RKO (cell line): ENCODE measurements around the gene SUPT16H.
A peak's percentile ranks its signal among the peaks of the same experiment; 100 is the strongest.
"Not testable (repeated sequence)": the region's sequence is repeated elsewhere in the genome, so short reads cannot be mapped to it uniquely, and the experiment has no call there.

Experiments
- DNase-seq: peaks from one replicate; pipeline ENCODE4 v3.0.0-alpha.2; 2016; ENCODE audit warnings: low spot score

The SUPT16H gene

DNA sequence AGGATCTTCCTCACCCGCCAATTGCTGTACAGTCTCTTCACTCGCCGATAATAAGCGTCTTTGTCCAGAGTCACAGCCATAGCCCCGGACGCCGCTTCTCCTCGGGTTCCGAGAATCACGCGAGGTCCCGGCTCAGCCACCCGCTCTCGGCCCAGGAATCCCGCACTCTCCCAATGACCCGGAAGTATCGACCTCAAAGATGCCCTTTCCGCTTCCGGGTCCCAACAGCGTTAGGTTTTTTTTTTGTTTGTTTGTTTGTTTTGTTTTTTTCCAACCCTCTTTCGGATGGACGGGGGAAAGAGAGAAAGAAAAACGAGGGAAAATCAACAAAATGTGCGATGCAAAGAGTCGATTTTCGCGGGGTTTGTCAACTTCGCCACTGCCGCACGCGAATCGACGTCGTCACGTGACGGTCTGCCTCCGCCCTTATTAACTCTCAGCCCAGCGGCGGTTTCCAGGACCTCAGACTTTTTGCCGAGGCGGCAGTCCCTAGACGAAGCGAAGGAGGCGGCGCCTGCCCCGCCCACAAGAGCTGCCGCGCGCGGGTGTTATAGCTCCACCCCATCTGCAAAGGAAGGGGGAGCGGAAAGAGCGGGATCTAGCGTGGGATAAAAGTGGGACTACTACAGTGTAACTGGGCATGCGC lies at the start of gene SUPT16H:
Gene SUPT16H (minus strand): TSS at position 172 of the 646 bp plus-strand sequence. CDS start 92 bp downstream, at position 80.
- DNase-seq, result peak; percentile 97

DNA sequence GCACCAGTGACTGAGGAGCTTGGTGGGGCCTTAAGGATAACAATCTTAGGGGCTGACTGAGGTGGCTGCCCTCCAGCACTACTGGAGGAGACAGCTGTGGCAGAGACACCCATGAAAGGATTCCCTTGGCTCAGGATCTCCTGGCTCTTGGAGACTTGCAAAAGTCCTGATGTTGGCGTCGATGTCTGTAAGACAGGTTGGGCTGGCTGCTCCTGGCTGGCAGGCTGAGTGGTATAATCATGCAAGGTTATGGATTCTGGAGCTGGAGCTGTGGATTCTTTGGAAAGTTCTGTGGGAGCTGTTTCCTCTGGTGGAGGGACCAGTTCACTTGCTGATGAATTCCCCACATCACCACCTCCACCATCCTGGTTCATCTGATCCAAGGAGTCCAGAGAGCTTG lies 47.3 kb upstream of the SUPT16H start:
- no peak for DNase-seq

GRCh38 chr14:21428930-21429329 lies 45.1 kb upstream of the SUPT16H start:
- no peak for DNase-seq

DNA sequence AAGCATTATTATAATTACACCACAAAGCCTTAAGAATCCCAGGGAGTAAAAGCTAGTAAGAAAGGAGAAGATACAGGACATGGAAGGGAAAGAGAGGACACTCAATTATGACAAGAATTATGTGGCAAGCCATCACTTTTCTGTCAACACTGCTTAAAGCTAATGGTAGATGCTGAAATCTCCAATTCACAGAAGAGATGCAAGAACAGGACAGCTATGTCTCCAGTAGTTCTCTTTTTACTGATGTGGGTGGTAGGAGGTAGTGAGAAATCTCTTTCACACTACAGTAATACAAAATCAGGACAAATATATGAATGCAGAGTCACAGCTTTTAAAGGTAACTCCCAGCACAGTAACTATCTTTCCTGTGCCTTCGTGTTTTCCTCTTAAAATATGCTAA lies 42.9 kb upstream of the SUPT16H start:
- no peak for DNase-seq

DNA sequence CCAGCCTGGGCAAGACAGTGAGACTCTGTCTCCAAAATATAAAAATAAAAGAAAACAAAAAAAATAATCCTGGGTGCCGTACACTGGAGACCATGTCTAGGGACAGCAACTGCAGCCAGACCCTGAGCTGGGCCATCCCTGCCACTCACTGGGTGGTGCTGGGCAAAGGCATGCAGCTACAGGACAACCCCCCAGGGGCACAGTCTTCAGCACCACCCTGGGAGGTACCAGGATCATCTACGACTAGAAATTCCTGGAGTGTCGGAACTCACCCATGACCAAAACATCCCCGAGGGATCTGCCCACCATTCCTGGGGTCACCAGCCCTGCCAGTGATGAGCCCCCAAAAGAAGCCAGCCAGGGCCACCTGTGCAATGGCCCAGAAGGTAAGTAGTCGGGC lies 35.7 kb upstream of the SUPT16H start:
- no peak for DNase-seq

DNA sequence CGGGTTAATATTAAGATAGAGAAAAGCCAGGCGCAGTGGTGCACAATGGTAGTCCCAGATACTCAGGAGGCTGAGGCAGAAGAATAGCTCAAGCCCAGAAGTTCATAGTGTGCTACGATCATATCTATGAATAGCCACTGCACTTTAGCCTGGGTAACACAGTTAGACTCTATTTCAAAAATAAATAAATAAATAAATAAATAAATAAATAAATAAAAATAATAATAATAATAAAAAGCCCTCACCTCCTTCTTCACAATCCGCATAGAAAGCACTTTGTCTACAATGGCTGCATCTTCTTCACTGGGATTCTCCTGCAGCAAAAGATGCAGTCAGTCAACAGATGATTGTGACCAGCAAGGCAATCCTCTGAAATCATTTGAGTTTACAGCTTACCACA lies 31.5 kb upstream of the SUPT16H start:
- no peak for DNase-seq

GRCh38 chr14:21414137-21414631 lies 30.4 kb upstream of the SUPT16H start:
- DNase-seq, result no peak

DNA sequence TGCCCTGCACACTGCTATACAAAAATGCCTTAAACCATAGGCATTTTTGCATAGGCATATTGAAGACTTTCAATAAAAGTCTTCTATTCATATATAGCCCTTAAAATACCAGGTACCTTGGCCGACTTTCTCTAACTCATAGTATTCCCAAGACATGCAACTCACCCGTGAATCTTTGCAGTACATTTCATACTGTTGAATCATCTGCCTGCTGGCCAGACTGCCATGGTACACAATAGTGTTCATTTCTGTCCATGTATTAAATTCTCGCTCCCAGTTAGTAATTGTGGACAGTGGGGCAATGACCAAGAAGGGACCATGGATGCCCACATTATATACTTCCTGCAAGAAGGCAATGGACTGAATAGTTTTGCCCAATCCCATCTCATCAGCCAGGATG lies 24.3 kb upstream of the SUPT16H start:
- DNase-seq, result peak; percentile 52

GRCh38 chr14:21406213-21406612 lies 22.4 kb upstream of the SUPT16H start:
- DNase-seq, result no peak

- no peak for DNase-seq
Observed at GRCh38 chr14:21405097-21405496, 21.3 kb upstream of the SUPT16H start.

DNA sequence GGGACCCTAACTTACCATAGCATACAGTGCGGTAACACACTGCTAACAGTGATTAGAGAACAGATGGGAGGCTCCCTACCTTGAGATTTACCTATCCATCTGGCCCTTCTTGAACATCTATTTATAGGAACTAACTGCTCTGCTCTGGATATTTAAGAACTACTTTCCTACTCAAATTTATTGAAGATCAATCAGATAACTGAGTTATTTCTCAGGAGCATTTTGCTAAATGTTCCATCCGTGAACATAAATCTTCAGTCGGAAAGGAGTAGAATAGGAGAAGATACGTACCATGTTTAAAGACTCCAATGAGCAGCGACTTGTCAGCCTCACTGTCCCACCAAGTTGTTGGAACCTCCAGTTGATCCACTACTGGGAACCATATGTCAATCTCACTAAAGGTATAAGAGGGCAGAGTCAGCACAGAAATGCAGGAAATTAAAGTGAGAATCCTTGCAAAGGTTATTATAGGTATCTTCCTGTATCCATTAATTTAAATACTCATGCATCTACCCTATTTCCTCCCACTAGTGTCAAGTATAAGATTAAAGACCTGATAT lies 15.6 kb upstream of the SUPT16H start:
- no peak for DNase-seq

GRCh38 chr14:21398901-21399300 lies 15.1 kb upstream of the SUPT16H start:
- no peak for DNase-seq

DNA sequence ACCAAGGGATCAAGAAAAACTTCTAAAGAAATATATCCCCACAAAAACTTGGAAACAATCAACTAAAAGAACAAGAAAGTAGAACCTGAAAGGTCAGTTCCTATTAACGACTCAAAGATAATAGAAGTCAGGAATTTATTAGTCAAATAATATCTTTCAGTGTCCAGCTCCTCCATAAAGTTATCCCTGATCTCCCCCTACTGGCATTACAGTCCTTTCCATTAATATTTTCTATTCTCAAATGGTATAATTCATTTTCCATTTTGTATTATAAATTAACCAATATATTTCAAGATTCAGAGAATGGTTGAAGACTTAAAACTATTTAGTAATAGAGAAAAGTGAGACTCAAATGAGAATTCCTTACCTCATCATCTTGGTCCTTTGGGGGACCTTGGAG lies 11.6 kb upstream of the SUPT16H start:
- no peak for DNase-seq

DNA sequence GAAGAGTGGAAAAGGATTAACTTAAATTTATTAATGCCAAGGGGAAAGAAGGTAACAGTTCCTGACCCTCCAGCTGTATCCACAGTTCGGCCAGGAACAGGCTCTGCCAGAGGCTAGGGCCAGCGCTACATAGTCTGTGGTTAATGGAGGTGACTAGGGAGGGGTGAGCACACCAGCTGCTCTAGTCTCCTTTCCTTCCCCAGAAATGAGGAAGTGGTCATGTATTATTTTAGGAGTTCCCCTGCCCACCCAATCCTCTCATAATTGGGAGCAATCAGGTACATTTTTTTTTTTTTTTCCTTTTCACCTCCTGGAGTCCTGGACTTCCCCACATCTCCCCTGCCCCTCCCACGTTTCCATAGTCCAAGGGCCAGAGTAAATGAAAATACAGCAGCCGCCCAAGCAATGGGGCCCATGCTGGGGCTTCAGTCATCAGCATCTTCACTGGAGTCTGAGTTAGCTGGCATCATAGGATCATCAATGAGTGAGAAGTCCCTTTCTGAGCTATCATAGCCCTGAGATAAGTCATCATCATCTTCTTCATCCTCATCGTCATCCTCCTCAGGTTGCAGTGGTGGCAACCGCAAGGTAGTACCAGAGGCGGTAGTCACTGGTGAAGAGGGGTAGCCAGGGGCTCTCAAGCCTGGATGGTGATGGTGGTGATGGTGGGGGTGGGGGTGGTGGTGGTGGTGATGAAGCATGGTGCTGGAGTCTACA lies 1.5 kb upstream of the SUPT16H start:
- DNase-seq, result no peak

DNA sequence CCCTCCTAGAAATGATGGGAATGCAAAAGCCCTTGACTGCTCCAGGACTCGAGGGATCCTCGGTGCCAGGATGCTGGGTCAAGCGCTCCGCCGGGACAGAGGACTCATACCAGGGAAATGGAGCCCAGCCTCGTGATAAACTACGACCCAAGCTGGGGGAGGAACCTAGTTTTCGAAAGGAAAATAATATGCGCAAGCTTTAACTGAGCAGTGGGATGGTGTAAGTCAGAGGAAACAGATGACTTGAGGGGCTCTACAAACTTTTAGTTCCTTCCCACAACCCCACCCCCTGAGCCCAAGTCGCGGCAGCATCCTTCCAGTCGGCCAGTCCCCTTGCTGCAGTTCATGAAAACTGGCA lies 654 bp upstream of the SUPT16H start:
- no peak for DNase-seq

DNA sequence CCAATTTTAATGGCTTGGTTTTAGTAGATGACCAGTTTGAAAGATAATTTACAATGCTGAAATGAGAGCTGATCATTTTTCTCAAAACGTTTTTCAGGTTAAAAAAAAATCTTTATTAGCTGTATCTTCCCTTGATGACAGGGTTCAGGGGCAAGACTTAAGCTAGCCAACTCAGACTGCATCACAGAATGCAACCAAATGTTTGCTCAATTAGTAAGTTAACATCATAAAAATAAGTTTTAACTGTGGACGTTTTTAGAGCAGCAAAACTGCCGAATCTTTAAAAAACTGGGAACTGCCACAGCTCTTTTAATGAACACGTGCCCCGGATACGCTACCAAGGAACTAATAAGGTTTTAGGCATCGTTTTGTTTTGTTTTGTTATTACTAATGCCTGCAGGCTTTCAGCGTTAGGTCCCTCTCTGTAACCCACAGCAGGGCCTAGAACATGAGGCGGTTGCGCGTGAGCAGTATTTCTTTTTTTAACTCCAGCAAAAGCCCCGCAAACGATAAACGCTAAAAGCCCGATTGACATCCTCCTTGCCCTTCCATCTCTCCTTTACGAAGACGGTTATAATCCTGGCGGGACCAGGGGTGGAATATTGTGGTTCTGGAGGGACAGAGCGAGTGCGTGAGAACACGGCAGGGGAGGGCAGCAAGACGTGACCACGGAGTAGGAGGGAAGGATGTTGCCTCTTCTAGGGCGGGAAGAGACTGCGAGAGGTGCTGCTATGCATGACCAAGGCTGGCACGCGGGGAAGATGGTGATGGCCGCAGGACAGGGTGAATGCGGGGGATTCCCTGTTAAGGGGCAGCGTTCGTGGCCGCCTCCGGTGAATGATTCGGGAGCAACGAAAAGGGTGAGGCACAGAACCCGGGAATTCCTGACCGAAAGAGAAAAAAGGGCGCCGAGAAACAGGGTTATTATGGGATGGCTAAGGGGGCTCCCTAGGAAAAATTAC lies 652 bp downstream of the SUPT16H start:
- peak; percentile 64 for DNase-seq

DNA sequence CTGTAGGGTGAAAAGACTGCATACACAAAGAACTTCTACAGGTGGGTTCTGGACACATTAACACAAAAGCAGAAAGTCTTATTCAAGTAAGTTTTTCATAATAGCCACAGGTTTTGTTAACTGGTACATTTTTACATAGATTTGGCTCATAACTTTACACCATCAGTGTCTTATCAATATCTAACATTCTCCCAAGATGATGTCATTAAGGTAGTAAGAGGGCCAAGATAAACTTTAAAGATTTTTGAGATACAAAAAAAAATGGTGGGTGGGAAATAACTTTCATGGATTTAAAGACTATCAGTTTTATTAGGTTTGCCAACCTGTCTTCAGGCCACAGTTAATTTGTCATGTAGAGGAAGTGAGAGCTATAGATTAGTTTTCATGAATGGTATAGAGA lies 1.7 kb downstream of the SUPT16H start:
- DNase-seq, result peak; percentile 33

GRCh38 chr14:21379338-21379737 lies 4.5 kb downstream of the SUPT16H start:
- no peak for DNase-seq

DNA sequence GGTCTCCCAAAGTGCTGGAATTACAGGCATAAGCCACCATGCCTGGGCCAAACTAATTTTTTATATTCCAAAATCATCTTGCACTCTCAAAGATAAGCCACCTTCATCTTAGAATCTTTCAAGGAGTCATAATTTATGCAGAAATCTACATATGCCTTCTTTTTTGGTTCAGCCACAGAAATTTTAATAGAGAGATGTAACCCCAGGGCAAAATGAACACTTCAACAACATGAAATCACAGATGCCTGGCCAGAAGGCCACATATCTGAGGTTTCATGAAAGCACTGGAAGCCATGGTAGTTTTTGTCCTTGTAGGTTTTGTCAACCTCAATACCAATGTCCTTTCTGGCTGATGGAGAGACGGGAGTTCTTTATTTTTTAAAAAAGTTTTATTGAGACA lies 9.8 kb downstream of the SUPT16H start:
- DNase-seq, result no peak

GRCh38 chr14:21372814-21373213 lies 11.0 kb downstream of the SUPT16H start:
- DNase-seq, result not testable (repeated sequence)

GRCh38 chr14:21369949-21370679 lies 13.7 kb downstream of the SUPT16H start:
- no peak for DNase-seq
